Retinal pigment epithelial cell (primary cell): ENCODE data around the gene BEND7.

Experiments
- DNase-seq: peaks from one replicate; pipeline ENCODE4 v3.0.0-alpha.2; 2010; ENCODE audit warnings: low read depth
- H3K4me3 ChIP-seq: 2 replicates; pipeline ENCODE4 v1.5.1; 2011; ENCODE audit warnings: mild to moderate bottlenecking, low read length, control low read depth, moderate library complexity
- TF ChIP-seq, protein P1 (sequence below): conservative IDR thresholded peaks from 2 replicates; pipeline ENCODE4 v1.5.1; 2011; ENCODE audit warnings: low read depth, low read length, control low read depth, inconsistent platforms

BEND7 gene

DNA sequence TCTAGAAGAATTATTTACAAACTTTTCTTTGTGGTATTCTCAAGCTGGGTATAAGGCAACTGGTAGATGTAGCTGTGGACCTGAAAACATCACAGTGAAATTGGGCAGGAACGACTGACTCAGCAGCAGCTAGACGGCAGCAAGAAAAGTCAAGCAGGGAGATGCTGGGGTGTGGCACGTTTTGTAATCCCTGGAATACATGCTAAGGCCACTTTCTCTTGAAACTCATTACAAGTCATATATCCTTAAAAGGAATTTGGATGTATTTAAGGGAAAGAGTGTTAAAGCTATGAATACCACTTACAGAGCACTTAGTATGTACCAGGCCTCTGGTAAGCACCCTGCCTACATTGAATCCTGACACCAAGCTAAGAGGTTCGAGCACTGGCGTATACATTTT, 17.4 kb downstream of the BEND7 start:
- DNase-seq = no peak
- TF ChIP-seq, protein P1, sequence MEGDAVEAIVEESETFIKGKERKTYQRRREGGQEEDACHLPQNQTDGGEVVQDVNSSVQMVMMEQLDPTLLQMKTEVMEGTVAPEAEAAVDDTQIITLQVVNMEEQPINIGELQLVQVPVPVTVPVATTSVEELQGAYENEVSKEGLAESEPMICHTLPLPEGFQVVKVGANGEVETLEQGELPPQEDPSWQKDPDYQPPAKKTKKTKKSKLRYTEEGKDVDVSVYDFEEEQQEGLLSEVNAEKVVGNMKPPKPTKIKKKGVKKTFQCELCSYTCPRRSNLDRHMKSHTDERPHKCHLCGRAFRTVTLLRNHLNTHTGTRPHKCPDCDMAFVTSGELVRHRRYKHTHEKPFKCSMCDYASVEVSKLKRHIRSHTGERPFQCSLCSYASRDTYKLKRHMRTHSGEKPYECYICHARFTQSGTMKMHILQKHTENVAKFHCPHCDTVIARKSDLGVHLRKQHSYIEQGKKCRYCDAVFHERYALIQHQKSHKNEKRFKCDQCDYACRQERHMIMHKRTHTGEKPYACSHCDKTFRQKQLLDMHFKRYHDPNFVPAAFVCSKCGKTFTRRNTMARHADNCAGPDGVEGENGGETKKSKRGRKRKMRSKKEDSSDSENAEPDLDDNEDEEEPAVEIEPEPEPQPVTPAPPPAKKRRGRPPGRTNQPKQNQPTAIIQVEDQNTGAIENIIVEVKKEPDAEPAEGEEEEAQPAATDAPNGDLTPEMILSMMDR = no peak
- no peak overlapping the region for H3K4me3 ChIP-seq

GRCh38 chr10:13505052-13505680, 23.6 kb downstream of the BEND7 start:
- no peak for DNase-seq
- TF ChIP-seq, protein P1 = no peak

GRCh38 chr10:13503745-13504463, 24.9 kb downstream of the BEND7 start:
- DNase-seq = peak; percentile 11
- TF ChIP-seq, protein P1 = no peak
- no peak overlapping the region for H3K4me3 ChIP-seq

More at GRCh38 chr10:13505052-13505680, 23.6 kb downstream of the BEND7 start:
- H3K4me3 ChIP-seq = no peak overlapping the region

- TF ChIP-seq, protein P1 = no peak
- H3K4me3 ChIP-seq = no peak overlapping the region
- no peak for DNase-seq
Measured at GRCh38 chr10:13502380-13502779, 26.4 kb downstream of the BEND7 start.

GRCh38 chr10:13500201-13500600, 28.6 kb downstream of the BEND7 start:
- no peak for DNase-seq
- TF ChIP-seq, protein P1 = no peak

GRCh38 chr10:13499150-13499549, 29.7 kb downstream of the BEND7 start:
- no peak for DNase-seq
- no peak overlapping the region for H3K4me3 ChIP-seq

More at GRCh38 chr10:13500201-13500600, 28.6 kb downstream of the BEND7 start:
- no peak overlapping the region for H3K4me3 ChIP-seq

More at GRCh38 chr10:13499150-13499549, 29.7 kb downstream of the BEND7 start:
- TF ChIP-seq, protein P1 = no peak
